ENCODE results near the gene CDH4. TPM values are rescaled to one million over a fixed set of nuclear protein-coding genes. Genes with fewer than 3 reads are reported as not detected.

CDH4 gene
- total and polyA plus RNA-seq, 2 donors (not counting 1 experiment from before 2014, with no cell fraction given): not detected

GRCh38 chr20:61694682-61695081 is 442.6 kb downstream of the CDH4 start:
- peaks cover 0 to 35% (median 0%) of the 10 kb centered on the region in 3 donors for H3K9me3 ChIP-seq (ENCODE audit: control extremely low read depth in 1 of 3, control insufficient read depth in 2 of 3, insufficient read depth in 1 of 3, low read length in 2 of 3)
- no peak for ATAC-seq (ENCODE audit: low read depth)
- WGBS (ENCODE audit: insufficient coverage): 94% methylated on average over 11 of the region's 15 CpGs
- H3K79me2 ChIP-seq (ENCODE audit: control insufficient read depth, insufficient read depth, low read length): no peaks in the 10 kb centered on the region
- no peak overlapping the region for H3K4me3 ChIP-seq (ENCODE audit: control extremely low read depth in 1 of 5, extremely low read depth in 1 of 5, insufficient read depth in 1 of 5, low read depth in 2 of 5, low read length in 4 of 5)
- H3K36me3 ChIP-seq (replicated peaks in 1 of 2; ENCODE audit: control extremely low read depth in 1 of 2, control insufficient read depth in 1 of 2, extremely low read depth in 1 of 2, insufficient read depth in 2 of 2, low read length in 1 of 2): no peaks in the 10 kb centered on the region
- H3K27ac ChIP-seq (ENCODE audit: low read length in 2 of 2): no peak overlapping the region
- DNase-seq: no peak
- no peak for TF ChIP-seq CTCF (IDR thresholded peaks at IDR 0.05)
- TF ChIP-seq EZH2 (IDR thresholded peaks at IDR 0.05; ENCODE audit: borderline replicate concordance, insufficient read depth, low read depth, low read length, poor library complexity, severe bottlenecking): no peak
- POLR2A ChIA-PET: no interaction called here
- no peaks in the 10 kb centered on the region for H3K9me3 Mint-ChIP-seq (ENCODE audit: insufficient read depth)
- no peak overlapping the region for H3K27ac Mint-ChIP-seq
- H3K27me3 Mint-ChIP-seq: no peaks in the 10 kb centered on the region
- H3K27me3 ChIP-seq (replicated peaks in 1 of 4; ENCODE audit: control extremely low read depth in 1 of 4, control insufficient read depth in 3 of 4, insufficient read depth in 4 of 4, low read length in 3 of 4): no peaks in the 10 kb centered on the region
- CTCF ChIA-PET: no interaction called here
- H3K4me1 ChIP-seq (ENCODE audit: control insufficient read depth in 2 of 2, insufficient read depth in 2 of 2, low read length in 2 of 2): no peaks in the 10 kb centered on the region
- H3K9ac ChIP-seq (ENCODE audit: low read length): no peak overlapping the region
- intact Hi-C loops (cut with micrococcal nuclease): no loop called here
- H3K4me3 Mint-ChIP-seq: no peak overlapping the region
- H2AFZ ChIP-seq (ENCODE audit: insufficient read depth, low read depth, low read length, poor library complexity, severe bottlenecking): no peak overlapping the region
- no peaks in the 10 kb centered on the region for H3K4me1 Mint-ChIP-seq
- no peak overlapping the region for H3K4me2 ChIP-seq (replicated peaks; ENCODE audit: low read depth, low read length, poor library complexity, severe bottlenecking)
- H4K20me1 ChIP-seq (ENCODE audit: control insufficient read depth, insufficient read depth, low read length, poor library complexity, severe bottlenecking): no peaks in the 10 kb centered on the region

GRCh38 chr20:61695741-61696140 is 443.7 kb downstream of the CDH4 start:
- H3K27me3 ChIP-seq (replicated peaks in 1 of 4; ENCODE audit: control extremely low read depth in 1 of 4, control insufficient read depth in 3 of 4, insufficient read depth in 4 of 4, low read length in 3 of 4): no peaks in the 10 kb centered on the region
- no peaks in the 10 kb centered on the region for H3K27me3 Mint-ChIP-seq
- no peaks in the 10 kb centered on the region for H3K79me2 ChIP-seq (ENCODE audit: control insufficient read depth, insufficient read depth, low read length)
- no peak overlapping the region for H3K27ac Mint-ChIP-seq
- no peak overlapping the region for H2AFZ ChIP-seq (ENCODE audit: insufficient read depth, low read depth, low read length, poor library complexity, severe bottlenecking)
- H3K4me3 ChIP-seq (ENCODE audit: control extremely low read depth in 1 of 5, extremely low read depth in 1 of 5, insufficient read depth in 1 of 5, low read depth in 2 of 5, low read length in 4 of 5): no peak overlapping the region
- POLR2A ChIA-PET: no interaction called here
- 89% methylated on average over 8 of the region's 9 CpGs for WGBS (ENCODE audit: insufficient coverage)
- ATAC-seq (ENCODE audit: low read depth) (no peak), DNase-seq (no peak)
- no peaks in the 10 kb centered on the region for H3K4me1 Mint-ChIP-seq
- intact Hi-C loops (cut with micrococcal nuclease): no loop called here
- no peaks in the 10 kb centered on the region for H3K9me3 Mint-ChIP-seq (ENCODE audit: insufficient read depth)
- H3K4me1 ChIP-seq (ENCODE audit: control insufficient read depth in 2 of 2, insufficient read depth in 2 of 2, low read length in 2 of 2): no peaks in the 10 kb centered on the region
- H3K9me3 ChIP-seq (ENCODE audit: control extremely low read depth in 1 of 3, control insufficient read depth in 2 of 3, insufficient read depth in 1 of 3, low read length in 2 of 3): peaks cover 0 to 39% (median 0%) of the 10 kb centered on the region in 3 donors
- no peak overlapping the region for H3K9ac ChIP-seq (ENCODE audit: low read length)
- H3K4me3 Mint-ChIP-seq: no peak overlapping the region
- CTCF ChIA-PET: interaction anchor here (0.6 kb wide), 1 partner anchor 373 kb away, joined by 3 read pairs; no protein-coding TSS in a partner anchor
- H3K36me3 ChIP-seq (replicated peaks in 1 of 2; ENCODE audit: control extremely low read depth in 1 of 2, control insufficient read depth in 1 of 2, extremely low read depth in 1 of 2, insufficient read depth in 2 of 2, low read length in 1 of 2): no peaks in the 10 kb centered on the region
- H3K27ac ChIP-seq (ENCODE audit: low read length in 2 of 2): no peak overlapping the region
- no peak overlapping the region for H3K4me2 ChIP-seq (replicated peaks; ENCODE audit: low read depth, low read length, poor library complexity, severe bottlenecking)
- no peaks in the 10 kb centered on the region for H4K20me1 ChIP-seq (ENCODE audit: control insufficient read depth, insufficient read depth, low read length, poor library complexity, severe bottlenecking)
- TF ChIP-seq EZH2 (IDR thresholded peaks at IDR 0.05; ENCODE audit: borderline replicate concordance, insufficient read depth, low read depth, low read length, poor library complexity, severe bottlenecking) (no peak), CTCF (IDR thresholded peaks at IDR 0.05) (no peak)

Measured in B cell (primary cell).